GM18519 (cell line): ENCODE data around the gene SRCIN1.

Experiments
- ATAC-seq: cut with Tn5 transposase; IDR thresholded peaks from one replicate; pipeline ENCODE4 v1.9.1; 2021; ENCODE audit warnings: mild to moderate bottlenecking, moderate library complexity; ENCODE audit not compliant: unreplicated experiment, low FRiP score

The SRCIN1 gene

DNA sequence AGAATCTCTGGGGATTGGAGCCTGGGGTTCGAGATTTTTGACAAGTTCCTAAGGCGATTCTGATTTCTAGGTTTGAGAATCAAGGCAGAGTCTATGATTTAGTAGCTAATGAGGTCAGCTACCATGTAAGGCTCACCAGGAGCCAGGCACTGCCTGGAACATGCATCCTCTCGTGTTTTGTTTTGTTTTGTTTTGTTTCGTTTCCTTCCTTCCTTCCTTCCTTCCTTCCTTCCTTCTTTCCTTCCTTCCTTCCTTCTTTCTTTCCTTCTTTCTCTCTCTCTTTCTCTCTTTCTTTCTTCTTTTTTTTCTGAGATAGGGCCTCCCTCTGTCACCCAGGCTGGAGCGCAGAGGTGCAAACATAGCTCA lies 39.1 kb downstream of the SRCIN1 start:
- no peak for ATAC-seq

DNA sequence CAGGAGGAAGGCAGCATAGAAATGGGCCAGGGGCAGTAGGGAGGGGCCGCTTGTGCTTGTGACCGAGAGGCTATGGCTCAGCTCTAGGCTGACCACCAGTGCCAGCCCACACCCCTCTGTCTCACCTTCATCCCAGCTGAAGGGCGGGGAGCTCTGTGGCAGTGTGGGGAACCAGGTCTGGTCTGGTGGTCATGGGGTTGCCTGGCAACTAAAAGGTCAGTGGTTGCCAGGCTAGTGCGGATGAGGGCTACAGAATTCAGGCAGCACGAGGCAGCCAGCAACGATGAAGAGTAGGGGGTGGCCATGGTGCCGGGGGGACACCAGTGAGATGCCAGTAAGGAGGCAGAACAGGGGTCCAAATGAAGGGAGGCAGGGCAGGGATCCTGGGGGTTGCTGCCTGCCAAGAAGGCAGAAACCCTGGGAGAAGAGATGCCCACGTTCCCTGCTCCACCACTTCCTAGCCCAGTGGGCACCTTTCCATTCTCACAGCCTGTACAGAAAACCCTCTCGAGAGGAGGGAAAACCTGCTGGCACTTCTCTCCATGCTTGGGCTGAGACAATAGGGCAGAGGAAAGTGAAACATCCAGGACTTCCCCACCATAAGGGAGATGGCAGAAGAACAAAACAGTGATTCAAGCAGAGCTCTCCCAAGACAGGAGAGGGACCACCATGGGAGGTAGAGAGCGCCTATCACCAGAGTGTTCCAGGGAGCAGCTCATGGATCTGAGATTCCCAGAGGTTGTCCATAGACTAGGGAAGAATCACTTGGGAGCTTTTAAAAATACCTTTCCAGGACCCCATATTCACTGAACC lies 39.7 kb downstream of the SRCIN1 start:
- ATAC-seq = no peak

DNA sequence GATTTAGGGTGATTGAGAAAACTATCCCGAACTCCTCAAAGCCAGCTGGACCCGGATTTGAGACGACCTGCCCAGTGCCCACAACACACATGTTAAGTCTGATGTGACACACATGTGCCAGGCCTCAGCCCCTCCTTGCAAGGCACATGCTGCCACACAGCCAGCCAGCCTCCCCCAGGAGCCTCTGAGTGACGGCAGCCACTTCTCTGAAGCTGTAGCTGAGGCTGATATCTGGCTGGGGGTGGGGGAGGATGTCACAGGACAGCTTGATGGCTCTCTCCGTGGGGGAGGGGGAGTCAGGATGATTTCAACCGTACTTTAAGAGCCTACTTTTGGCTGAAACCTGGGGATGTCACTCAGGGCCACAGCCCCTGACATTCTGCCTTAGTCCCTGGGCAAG lies 40.9 kb downstream of the SRCIN1 start:
- no peak for ATAC-seq

DNA sequence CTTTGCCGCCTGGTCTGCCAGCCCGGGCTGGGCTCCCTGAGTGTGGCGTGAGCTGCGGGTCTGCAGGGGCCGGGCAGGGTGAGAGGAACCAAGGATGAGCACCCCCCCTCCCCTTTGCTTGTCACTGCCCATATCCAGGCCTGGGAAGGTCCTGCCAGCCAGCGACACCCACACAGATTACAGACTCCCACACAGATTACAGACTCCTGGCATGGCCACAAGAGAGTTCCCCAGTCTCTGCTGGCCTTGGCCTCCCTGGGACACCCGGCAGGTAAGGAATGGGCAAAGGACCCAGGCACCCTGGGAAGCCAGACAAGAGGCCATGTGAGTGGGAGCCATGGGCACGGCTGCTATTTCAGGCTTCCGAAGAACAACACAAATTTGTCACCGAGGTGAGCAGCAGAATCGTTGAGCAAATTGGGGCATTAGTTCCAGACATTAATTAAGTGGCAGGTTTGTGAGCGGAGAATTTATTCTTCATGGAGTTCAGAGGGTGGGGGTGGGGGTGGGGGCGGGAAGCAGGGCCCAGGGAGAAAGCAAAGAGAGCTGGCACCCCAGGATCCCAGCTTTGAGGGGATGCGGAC lies 41.4 kb downstream of the SRCIN1 start:
- no peak for ATAC-seq

DNA sequence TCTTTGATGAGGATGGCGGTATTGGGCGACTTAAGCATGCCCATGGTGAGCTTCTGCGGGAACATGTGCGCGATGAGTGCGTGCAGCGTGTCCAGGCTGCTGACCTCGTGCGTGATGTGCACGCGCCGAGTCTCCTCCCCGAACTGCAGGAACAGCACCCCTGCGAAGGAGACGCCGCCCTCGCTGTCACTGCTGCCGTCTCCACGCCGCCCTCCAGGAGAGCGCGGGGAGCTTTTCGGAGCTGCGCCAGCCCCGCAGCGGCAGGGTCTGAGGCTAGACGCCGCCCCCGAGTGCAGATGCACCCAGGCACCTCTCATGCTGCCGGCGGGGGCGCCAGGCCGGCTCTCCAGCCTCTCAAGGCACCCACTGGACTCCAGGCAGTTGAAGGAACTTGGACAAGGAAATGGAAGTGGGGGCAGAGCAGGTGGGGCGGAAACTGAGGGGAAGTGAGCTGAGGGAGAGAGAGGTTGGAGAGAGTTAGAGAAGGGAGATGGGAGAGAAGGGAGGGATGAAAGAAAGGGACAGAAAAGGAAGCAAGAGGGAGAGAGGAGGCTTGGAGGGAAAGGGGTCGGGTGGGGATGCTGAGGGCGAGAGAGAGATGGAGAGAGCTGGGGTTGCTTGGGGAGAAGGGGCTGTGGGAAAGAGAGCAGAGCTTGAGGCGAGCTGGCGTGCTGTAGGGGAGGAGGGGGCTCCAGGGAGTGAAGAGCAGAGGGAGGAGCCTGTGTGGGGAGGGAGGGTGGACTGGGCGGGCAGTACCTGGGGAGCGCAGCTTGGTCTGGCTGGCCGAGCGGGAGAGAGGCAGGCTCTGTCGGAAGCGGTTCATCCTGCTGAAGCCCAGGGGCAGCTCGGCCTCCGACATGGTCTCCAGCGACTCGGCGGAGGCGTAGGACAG lies 42.1 kb downstream of the SRCIN1 start:
- ATAC-seq = no peak

DNA sequence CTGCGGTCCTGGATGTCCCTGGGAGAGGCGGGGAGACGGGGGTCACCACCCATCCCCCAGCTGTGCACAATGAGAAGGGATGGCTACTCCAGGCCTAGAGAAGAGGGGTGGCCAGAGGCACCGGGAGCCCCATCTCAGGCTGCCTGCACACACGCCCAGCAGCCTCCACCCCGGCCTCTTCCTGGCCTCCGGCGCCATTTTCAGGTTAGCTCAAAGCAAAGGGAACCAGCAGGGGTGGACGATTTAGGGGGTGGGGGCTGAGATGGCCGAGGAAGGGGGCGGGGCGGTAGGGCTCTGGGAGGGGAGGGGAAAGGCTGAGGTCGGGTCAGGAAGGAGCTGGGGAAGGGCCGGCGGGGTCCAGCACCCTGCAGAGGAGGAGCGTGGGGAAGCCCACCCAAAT lies 42.8 kb downstream of the SRCIN1 start:
- no peak for ATAC-seq

DNA sequence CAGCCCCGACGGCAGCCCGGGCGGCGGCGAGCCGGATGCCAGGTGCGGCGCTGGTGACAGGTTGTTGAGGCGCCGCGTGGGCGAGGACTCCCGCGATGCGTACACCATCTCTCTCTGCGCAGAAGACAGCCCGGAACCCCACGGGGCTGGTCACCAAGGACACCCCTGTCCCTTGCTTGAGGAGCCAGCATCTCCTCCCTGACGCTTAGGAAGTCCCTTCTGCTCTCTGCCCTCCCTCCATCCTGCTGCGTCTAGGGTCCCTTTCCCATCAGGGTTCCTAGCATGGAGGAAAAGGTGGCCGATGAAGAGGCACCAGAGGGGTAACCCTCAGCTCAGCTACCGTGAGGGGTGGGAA lies 43.6 kb downstream of the SRCIN1 start:
- no peak for ATAC-seq

DNA sequence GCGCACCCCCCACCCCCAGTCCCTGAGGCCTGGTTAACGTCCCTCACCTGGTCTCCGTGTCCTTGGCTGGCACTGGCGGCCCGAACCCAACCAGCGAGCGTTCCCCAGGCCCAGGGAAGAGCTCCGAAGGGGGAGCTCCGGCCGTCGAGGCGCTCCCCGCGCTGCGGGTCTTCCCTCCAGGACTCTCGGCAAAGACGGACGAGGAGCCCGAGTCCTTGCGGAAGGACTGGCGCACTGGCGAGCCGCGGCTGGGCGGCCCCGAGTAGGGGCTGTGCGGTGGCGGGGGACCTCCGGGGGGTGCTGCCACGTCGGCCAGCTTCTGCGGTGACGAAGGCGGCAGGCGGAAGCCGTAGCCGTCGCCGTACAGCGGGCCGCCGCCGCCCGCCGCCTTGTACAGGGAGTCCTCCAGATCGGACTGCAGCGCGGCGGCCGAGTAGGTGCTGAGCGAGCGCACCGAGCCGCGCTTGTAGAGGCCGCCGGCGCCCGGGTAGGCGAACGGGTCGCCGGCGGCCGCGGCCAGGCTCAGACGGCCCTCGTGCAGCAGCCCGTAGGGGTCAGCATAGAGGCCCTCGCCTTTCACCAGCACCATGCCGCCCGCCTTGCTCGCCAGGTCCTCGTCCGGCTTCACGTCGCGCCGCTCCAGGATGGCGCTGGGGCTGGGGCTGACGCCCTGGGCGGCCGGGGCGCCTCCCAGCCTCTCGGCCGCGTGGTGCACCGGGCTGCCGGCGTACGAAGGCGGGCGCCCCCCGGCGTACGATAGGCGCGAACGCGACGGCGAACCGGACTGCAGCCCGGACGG lies 44.1 kb downstream of the SRCIN1 start:
- no peak for ATAC-seq

DNA sequence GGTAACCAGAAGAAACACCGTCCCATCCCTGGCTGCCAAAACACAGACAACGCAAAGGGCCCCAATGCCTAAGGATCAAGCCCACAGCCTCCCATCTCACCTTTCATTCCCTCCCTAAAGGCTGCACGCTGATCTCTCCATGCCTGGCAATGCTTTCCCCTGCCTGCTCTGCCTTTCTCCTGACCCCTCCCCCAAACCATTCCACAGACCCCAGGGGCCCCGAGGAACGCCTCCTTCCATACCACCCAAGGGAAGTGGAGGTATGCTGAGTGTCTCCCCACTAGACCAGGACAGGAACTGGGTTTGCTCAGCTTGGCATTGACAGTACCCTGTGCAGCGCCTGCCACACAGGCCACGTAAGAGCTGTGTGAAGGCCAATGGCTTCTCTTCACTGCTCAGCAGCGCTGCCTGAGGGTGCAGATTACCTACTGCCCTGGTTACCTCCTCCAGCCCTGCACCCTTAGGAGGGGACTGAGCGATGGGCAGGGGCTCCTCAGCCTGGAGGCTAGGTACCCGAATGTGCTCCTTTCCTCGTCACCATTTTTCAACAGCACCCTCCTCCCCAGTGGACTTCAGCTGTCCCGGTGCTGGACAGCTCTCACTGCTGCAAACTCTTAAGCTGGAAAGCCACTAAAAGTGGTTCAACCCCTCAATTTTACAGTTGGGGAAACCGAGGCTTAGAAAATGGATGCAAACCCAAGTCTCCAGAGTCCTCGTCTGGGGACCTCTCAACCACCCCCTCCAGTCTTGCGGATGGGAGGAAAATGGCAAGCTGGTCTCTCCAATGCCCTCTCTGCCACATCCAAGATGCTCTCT lies 45.0 kb downstream of the SRCIN1 start:
- ATAC-seq = no peak

DNA sequence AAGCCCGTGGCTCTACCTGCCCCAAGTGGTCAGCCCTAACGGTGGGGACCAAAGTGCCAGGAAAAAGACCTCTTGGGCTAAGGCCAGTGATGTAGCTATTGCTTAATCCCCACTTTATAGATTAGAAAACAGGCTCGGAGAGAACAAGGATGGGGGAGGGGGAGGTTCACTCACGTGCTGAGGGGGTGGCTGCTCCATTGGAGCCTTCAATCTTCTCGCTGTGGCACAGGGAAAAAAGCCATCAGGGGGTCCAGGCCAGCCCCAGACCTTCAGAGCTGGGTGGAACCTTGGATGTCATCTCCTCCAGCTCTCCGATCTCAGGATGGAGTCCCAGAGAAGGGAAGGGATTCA lies 45.9 kb downstream of the SRCIN1 start:
- no peak for ATAC-seq

DNA sequence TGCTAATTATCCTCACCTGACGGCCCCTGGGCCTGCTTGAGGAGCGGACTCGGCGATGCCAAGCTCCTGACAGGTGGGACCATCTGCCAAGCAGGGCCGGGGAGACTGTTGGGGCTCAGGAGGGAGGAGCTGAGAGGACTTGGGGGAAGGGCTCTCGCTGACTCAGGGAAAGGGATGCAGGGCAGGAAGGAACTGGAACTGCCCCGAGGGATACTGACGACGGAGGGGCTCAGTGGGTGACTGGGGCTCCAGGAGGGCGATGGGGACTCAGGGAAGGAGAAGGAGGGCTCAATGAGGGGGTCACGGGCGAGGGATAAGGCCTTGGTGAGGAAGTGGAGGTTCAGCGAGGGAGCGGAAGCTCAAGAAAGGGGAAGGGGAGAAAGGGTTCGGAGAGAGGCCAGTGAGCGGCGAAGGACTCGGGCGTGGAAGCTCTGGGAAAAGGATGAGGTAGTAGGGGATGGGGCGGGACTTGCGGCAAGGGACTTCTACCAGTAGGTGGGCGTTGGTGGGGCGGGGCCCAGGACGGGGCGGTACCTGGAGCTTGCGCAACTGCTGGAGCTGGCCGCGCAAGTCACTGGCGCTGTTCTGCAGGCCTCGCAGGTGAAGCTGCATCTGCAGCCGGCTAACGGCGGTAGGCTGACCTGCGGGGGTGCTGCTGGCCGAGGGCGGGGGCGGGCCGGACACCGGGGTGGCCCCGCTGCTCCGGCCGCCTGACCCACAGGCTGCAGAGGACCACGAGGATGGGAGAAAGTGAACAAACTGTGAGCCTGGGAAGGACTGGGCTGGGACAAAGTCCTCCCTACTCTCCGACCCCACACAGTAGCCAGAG lies 46.5 kb downstream of the SRCIN1 start:
- no peak for ATAC-seq

DNA sequence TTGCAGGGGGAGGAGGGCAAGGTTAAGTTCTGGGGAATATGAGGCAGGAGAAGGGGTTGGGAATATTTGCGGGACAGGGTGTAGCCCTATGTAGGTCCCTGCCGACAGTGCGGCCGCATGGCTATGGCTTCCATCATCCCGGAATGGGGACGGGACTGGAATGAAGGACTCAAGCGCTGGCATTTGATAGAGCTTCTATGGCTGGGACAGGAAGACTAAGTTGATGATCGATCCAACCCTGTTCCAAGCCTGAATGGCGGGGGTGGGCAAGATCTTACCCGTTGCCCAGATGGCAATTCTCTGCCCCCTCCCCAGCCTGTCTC lies 47.1 kb downstream of the SRCIN1 start:
- ATAC-seq = no peak

DNA sequence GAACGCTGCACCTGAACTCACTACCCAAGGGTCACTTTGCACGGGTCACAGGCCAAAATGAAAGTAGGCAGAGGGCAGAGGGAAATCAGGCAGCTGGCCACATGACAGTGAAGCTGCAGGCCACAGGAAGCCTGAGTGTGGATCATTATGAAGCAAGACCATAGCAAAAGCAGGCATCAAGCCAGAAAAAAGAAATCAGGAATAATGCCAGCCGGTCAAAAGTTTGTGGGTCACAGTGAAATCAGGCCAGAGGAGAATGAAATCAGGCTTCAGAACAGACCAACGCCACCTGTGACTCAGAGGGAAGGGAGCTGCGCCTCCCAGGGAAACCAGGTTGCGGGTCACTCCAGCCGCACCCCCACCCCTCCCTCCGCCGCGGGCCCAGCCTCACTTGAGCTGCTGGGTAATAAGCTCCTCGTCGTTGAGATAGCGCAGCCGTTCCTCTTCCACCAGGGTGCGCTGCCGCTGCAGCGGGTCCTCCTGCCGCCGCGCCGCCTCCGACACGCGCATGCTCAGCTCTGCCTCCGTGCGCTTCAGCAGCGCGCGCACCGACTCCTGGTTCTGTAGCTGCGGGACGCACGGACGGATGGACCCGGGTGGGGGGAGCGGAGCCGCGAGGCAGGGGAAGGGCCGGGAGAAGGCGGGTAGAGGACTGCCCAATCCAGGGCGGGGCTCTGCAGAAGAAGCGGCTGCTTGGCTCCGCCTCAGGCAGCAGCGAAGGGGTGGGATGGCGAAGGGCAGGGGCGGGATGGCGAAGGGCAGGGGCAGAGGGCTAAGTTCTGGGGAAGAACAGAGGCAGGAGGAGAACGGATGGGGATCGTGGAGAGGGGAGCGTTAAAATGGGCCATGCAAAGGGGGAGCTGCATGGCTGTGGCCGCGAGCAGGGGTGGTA lies 47.7 kb downstream of the SRCIN1 start:
- peak; percentile 61 for ATAC-seq

DNA sequence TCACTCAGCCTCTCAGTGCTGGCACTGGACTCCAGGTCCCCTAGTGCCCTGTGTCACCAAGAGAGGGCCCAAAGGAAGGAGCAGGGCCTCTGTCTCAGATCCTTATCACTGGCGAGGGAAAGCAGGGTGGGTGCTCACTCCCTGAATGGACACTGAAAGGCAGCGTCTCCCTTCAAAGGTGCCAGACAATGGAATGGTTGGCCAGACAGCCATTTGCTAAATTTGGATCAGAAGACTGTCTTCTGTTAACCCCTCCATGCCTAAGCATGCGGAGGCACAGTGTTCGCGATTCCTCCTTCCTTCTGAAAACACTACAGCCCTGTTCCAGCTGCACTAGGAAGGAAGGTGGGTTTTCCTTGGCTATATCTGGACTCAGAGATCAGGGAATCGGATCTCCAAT lies 48.4 kb downstream of the SRCIN1 start:
- ATAC-seq = no peak

DNA sequence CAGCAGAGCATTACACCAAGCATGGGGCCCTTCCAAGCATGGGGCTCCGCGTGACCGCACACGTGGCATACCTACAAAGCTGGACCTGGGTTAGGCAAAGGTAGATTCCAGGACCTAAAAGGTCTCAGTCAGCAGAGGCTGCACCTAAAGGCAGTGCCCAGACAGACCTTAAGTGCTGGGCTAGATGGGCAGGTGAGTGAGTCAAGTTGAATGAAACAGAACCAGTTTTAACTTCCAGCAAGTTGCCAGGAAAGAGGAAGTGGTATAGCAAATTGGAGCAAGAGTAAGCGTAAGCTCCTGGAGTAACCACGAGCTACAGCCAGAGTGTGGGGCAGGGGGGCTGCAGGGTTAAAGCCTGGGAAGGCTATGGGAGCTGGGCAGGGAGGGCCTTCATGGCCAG lies 49.5 kb downstream of the SRCIN1 start:
- ATAC-seq = no peak

DNA sequence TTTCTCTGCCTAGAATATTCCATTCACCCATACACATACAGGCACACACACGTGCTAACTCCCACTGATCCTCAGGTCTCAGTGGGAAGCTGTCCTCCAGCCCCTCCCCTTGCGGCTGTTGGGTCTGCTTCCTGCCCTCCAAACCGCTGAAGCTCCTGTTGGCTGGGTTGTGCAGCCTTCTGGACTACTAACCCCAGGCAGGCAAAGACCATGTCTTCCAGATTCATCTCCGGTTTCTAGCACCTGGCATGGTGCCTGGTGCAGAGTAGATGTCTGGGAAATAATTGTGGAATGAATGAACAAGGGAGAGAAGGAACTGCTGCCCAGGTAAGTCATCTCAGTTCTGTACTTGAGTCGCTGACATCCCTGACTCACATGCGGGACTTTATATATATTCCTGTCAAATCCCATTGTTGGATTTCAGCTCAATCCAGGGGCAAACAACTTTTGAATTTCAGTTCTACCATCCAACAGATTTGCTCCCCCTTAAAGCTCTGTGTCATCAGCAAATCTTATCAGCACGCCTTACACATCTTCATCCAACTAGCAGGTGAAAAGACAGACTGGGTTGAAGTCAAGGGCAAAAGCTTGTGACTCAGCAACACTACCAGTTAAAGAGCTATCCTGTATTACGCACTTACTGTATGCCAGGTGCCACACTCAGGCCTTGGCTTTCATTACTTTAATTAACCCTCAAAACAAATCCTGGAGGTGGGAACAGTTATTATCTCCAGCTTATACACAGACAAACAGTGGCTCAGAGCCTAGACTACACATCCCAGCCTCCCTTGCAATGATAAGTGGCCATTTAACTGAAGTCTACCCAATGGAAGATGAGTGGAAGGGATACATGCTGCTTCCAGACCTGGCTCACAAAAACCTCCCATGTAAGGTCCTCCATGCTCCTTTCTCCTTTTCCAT lies 51.1 kb downstream of the SRCIN1 start:
- ATAC-seq = no peak

DNA sequence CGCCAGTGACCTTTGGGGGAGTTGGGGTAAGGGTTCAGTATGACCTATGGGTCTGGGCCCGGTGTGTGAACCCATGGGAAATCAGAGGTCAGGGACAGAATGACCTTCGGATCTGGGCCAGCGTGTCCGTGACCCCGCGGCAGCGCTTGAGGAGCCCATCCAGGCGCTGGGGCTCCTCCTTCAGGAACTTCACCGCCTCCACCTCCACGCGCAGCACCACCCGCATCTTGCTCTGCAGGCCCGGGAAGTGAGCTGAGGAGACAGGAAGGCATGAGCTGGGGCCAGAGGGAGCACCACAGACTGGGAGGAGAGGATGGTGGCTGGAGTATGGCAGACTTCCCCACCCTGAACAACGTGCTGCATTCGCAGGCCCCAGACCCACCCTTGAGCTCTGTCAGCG lies 53.4 kb downstream of the SRCIN1 start:
- no peak for ATAC-seq
